K562 (cell line): ENCODE data around the gene MITD1. TPM values are rescaled to one million over a fixed set of nuclear protein-coding genes. Genes with fewer than 3 reads are reported as not detected.
A peak's percentile ranks its signal among the peaks of the same experiment; 100 is the strongest.

Experiments
- CHD2 ChIP-seq: IDR thresholded peaks from 2 replicates; pipeline ENCODE4 v1.6.1; 2011; ENCODE audit warnings: low read depth, low read length
- DIDO1 ChIP-seq: fragments of 450-650 bp; IDR thresholded peaks from 2 replicates; pipeline ENCODE4 v1.6.1; 2016; ENCODE audit warnings: low read depth, missing biosample characterization, missing genetic modification characterization
- E2F5 ChIP-seq: sonication (generic); formaldehyde crosslinking; IDR thresholded peaks from 2 replicates; pipeline ENCODE4 v1.8.0; 2022; ENCODE audit warnings: mild to moderate bottlenecking, missing genetic modification reagents
- ERF ChIP-seq: fragments of 450-650 bp; formaldehyde crosslinking; IDR thresholded peaks from 2 replicates; pipeline ENCODE4 v1.4.0; 2020; ENCODE audit warnings: mild to moderate bottlenecking, mixed read lengths
- EZH2 ChIP-seq: IDR thresholded peaks from 2 replicates; pipeline ENCODE4 v1.6.1; 2012; ENCODE audit warnings: low read depth, mild to moderate bottlenecking, inconsistent platforms, low read length, borderline replicate concordance
- HBP1 ChIP-seq: fragments of 450-650 bp; formaldehyde crosslinking; IDR thresholded peaks from 2 replicates; pipeline ENCODE4 v1.4.0; 2022; ENCODE audit warnings: missing genetic modification characterization
- HEY1 ChIP-seq: fragments of 250-450 bp; sonication (Bioruptor Pico); IDR thresholded peaks from 2 replicates; pipeline ENCODE4 v1.5.0; 2020; ENCODE audit warnings: mild to moderate bottlenecking, moderate library complexity, borderline replicate concordance
- HSF4 ChIP-seq: fragments of 250-450 bp; sonication (Bioruptor Pico); IDR thresholded peaks from 2 replicates; pipeline ENCODE4 v2.1.2; 2022; ENCODE audit warnings: mild to moderate bottlenecking, moderate library complexity, borderline replicate concordance
- NFXL1 ChIP-seq: fragments of 450-650 bp; formaldehyde crosslinking; IDR thresholded peaks from 2 replicates; pipeline ENCODE4 v1.4.0; 2021; ENCODE audit warnings: mild to moderate bottlenecking
- NR2C2 ChIP-seq, 2 experiments: fragments of 200-800 bp in 1 of 2; sonication (Bioruptor generic) in 1 of 2; sonication (generic) in 1 of 2; formaldehyde crosslinking in 1 of 2; IDR thresholded peaks; 2 replicates each; pipeline versions ENCODE4 v1.6.1 to v1.8.0; 2016 to 2022; ENCODE audit warnings: mild to moderate bottlenecking in 1 of 2, missing compliant biosample characterization in 1 of 2, missing genetic modification characterization in 1 of 2, missing genetic modification reagents in 1 of 2
- NRF1 ChIP-seq, 2 experiments: fragments of 450-650 bp; IDR thresholded peaks in 1 of 2; conservative IDR thresholded peaks in 1 of 2; 2 replicates each; pipeline ENCODE4 v1.6.1; 2014; ENCODE audit warnings: mild to moderate bottlenecking in 2 of 2
- PRPF4 ChIP-seq: fragments of 200-400 bp; formaldehyde crosslinking; IDR thresholded peaks from one replicate; pipeline ENCODE4 v1.6.1; 2017; ENCODE audit warnings: low read length, low read depth, mild to moderate bottlenecking; ENCODE audit not compliant: insufficient read depth, poor library complexity, severe bottlenecking
- RFX7 ChIP-seq: fragments of 250-450 bp; sonication (Bioruptor Pico); IDR thresholded peaks from 2 replicates; pipeline ENCODE4 v1.5.1; 2021; ENCODE audit warnings: mild to moderate bottlenecking
- SIN3B ChIP-seq: fragments of 450-650 bp; IDR thresholded peaks from 2 replicates; pipeline ENCODE4 v1.6.1; 2017; ENCODE audit warnings: low read depth, mild to moderate bottlenecking, moderate library complexity
- SMAD1 ChIP-seq: fragments of 150-350 bp; IDR thresholded peaks from 2 replicates; pipeline ENCODE4 v1.6.1; 2014; ENCODE audit warnings: low read length, low read depth; ENCODE audit not compliant: partially characterized antibody
- TAF1 ChIP-seq: IDR thresholded peaks from 2 replicates; pipeline ENCODE4 v1.6.1; 2011; ENCODE audit warnings: mild to moderate bottlenecking, low read length, moderate library complexity; ENCODE audit not compliant: insufficient read depth, control insufficient read depth, severe bottlenecking; ENCODE audit errors: extremely low read depth
- TCF7L2 ChIP-seq: fragments of 150-350 bp; IDR thresholded peaks from 2 replicates; pipeline ENCODE4 v1.6.1; 2016; ENCODE audit warnings: low read depth, mild to moderate bottlenecking, low read length, moderate library complexity
- ZC3H11A ChIP-seq: IDR thresholded peaks from 2 replicates; pipeline ENCODE4 v1.6.1; 2012; ENCODE audit warnings: low read depth, low read length, improper control_type of control experiment
- ZNF124 ChIP-seq: sonication (generic); formaldehyde crosslinking; IDR thresholded peaks from 2 replicates; pipeline ENCODE4 v1.8.1; 2022; ENCODE audit warnings: missing genetic modification reagents
- ZNF197 ChIP-seq: fragments of 200-800 bp; sonication (Bioruptor generic); IDR thresholded peaks from 2 replicates; pipeline ENCODE4 v1.6.1; 2016; ENCODE audit warnings: low read depth, missing genetic modification characterization, missing compliant biosample characterization
- ZNF263 ChIP-seq: sonication (generic); formaldehyde crosslinking; IDR thresholded peaks from 2 replicates; pipeline ENCODE4 v1.8.0; 2022; ENCODE audit warnings: mild to moderate bottlenecking, missing genetic modification reagents, borderline replicate concordance
- ZNF57 ChIP-seq: fragments of 450-650 bp; formaldehyde crosslinking; IDR thresholded peaks from 2 replicates; pipeline ENCODE4 v1.4.0; 2020; ENCODE audit warnings: mild to moderate bottlenecking, moderate library complexity
- ZNF644 ChIP-seq: fragments of 200-800 bp; sonication (Bioruptor generic); IDR thresholded peaks from 2 replicates; pipeline ENCODE4 v1.6.1; 2016; ENCODE audit warnings: low read depth, missing genetic modification characterization, missing compliant biosample characterization
- polyA plus RNA-seq, 8 experiments: library from polyadenylated mRNA; depleted of rRNA in 4 of 8; stranded (reverse) in 5 of 8; unstranded in 3 of 8; fragments of >200 nt; fragmentation: Nextera tagmentation in 2 of 8; fragmentation: Illumina TruSeq in 1 of 8; extraction: Ambion mirVana in 2 of 8; extraction: Trizol in 1 of 8; gene quantifications; 2 replicates each; pipeline versions ENCODE4 v1.2.1 to v1.2.3, GENCODE V29; 2011 to 2014; ENCODE audit warnings: inconsistent platforms in 1 of 8, missing spikeins in 1 of 8
- total RNA-seq, 7 experiments: library from RNA; depleted of rRNA in 6 of 7; stranded (reverse); fragments of >200 nt in 6 of 7; fragmentation: Illumina TruSeq in 2 of 7; extraction: Trizol in 2 of 7; gene quantifications; 2 replicates each; pipeline versions ENCODE4 v1.2.1 to v1.2.3, GENCODE V29; 2011 to 2021; ENCODE audit warnings: low replicate concordance in 1 of 7
- TF ChIP-seq, protein P1 (sequence below), 3 experiments: IDR thresholded peaks in 2 of 3; conservative IDR thresholded peaks in 1 of 3; 2 replicates each; pipeline ENCODE4 v1.5.1; 2011 to 2012; ENCODE audit warnings: low read length in 3 of 3, mild to moderate bottlenecking in 3 of 3, control low read depth in 2 of 3, improper control_type of control experiment in 1 of 3, inconsistent platforms in 1 of 3, low read depth in 1 of 3, mixed read lengths in 1 of 3, moderate library complexity in 1 of 3; ENCODE audit not compliant: insufficient read depth in 2 of 3

Gene MITD1
- total and polyA plus RNA-seq, 9 of the 15 experiments (the other 6 are each of a cell fraction or from before 2014, with no cell fraction given): 19.6 to 71.8 (median 43.2) TPM

- TF ChIP-seq NRF1 (conservative IDR thresholded peaks at IDR 0.05 in 1 of 2, IDR thresholded peaks at IDR 0.05 in 1 of 2) (peak; percentile 82 to 86), RFX7 (CRISPR knock-in tag) (no peak), E2F5 (CRISPR knock-in tag) (no peak), ZNF57 (no peak), SIN3B (peak; percentile 64), EZH2 (no peak), ERF (CRISPR knock-in tag) (no peak), ZNF263 (peak; percentile 48; the same call in 1 of the 2 replicates), ZC3H11A (no peak), HBP1 (CRISPR knock-in tag) (no peak), NFXL1 (CRISPR knock-in tag) (no peak), SMAD1 (peak; percentile 71), PRPF4 (no peak), NR2C2 (CRISPR knock-in tag; IDR thresholded peaks at IDR 0.05) (peak; percentile 67; the same call in 1 of the 2 replicates), NR2C2 (tag; IDR thresholded peaks at IDR 0.05) (peak; percentile 91), ZNF644 (no peak), HSF4 (CRISPR knock-in tag) (no peak), TCF7L2 (no peak), ZNF124 (CRISPR knock-in tag) (no peak), HEY1 (CRISPR knock-in tag) (no peak), DIDO1 (tag) (no peak), ZNF197 (CRISPR knock-in tag) (no peak), TAF1 (peak; percentile 59), CHD2 (0 out of 2 replicates have a peak, but pooled peaks have one; percentile 16)
- TF ChIP-seq, protein P1, sequence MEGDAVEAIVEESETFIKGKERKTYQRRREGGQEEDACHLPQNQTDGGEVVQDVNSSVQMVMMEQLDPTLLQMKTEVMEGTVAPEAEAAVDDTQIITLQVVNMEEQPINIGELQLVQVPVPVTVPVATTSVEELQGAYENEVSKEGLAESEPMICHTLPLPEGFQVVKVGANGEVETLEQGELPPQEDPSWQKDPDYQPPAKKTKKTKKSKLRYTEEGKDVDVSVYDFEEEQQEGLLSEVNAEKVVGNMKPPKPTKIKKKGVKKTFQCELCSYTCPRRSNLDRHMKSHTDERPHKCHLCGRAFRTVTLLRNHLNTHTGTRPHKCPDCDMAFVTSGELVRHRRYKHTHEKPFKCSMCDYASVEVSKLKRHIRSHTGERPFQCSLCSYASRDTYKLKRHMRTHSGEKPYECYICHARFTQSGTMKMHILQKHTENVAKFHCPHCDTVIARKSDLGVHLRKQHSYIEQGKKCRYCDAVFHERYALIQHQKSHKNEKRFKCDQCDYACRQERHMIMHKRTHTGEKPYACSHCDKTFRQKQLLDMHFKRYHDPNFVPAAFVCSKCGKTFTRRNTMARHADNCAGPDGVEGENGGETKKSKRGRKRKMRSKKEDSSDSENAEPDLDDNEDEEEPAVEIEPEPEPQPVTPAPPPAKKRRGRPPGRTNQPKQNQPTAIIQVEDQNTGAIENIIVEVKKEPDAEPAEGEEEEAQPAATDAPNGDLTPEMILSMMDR (IDR thresholded peaks at IDR 0.05 in 2 of 3, conservative IDR thresholded peaks at IDR 0.05 in 1 of 3; ENCODE audit: insufficient read depth in 2 of 3, low read depth in 1 of 3, low read length in 3 of 3): peak; percentile 11 to 38 (median 27); a peak in 2 of 6 replicates
Measured at GRCh38 chr2:99154643-99155536, 26.0 kb downstream of the MITD1 start, which contains the start of the genes LIPT1 and TSGA10 (continued).
